ENCODE measurements around the gene NPW.

GRCh38 chr16:1998360-1998835 lies 21.2 kb upstream of the NPW start:
- TF ChIP-seq CTCF (IDR thresholded peaks at IDR 0.05): no peak
- TF ChIP-seq POLR2A (IDR thresholded peaks at IDR 0.05): no peak

Data from esophagus squamous epithelium (tissue), 4 donors.